Effector memory CD4-positive, alpha-beta T cell (primary cell): Measurements from ENCODE around the gene GAD2.

Experiments
- DNase-seq, 3 donors: peaks; one replicate each; pipeline ENCODE4 v3.0.0-alpha.2; 2020
- H3K27ac ChIP-seq: 2 replicates; pipeline ENCODE4 v1.7.0; 2013; ENCODE audit warnings: mild to moderate bottlenecking, low read length, moderate library complexity; ENCODE audit not compliant: insufficient read depth, poor library complexity, severe bottlenecking
- H3K27me3 ChIP-seq: replicated peaks from 2 replicates; pipeline ENCODE4 v1.7.0; 2013; ENCODE audit warnings: mild to moderate bottlenecking, low read length; ENCODE audit not compliant: insufficient read depth, control insufficient read depth, poor library complexity, severe bottlenecking
- H3K36me3 ChIP-seq: 2 replicates; pipeline ENCODE4 v1.7.0; 2013; ENCODE audit warnings: mild to moderate bottlenecking, low read length, moderate library complexity; ENCODE audit not compliant: control insufficient read depth, insufficient read depth
- H3K4me1 ChIP-seq: 2 replicates; pipeline ENCODE4 v1.7.0; 2013; ENCODE audit warnings: low read length, mild to moderate bottlenecking; ENCODE audit not compliant: control insufficient read depth, insufficient read depth, poor library complexity, severe bottlenecking
- H3K4me3 ChIP-seq: 2 replicates; pipeline ENCODE4 v1.7.0; 2013; ENCODE audit warnings: low read length, low read depth, mild to moderate bottlenecking; ENCODE audit not compliant: insufficient read depth, poor library complexity, severe bottlenecking
- H3K9me3 ChIP-seq: 2 replicates; pipeline ENCODE4 v1.7.0; 2013; ENCODE audit warnings: mild to moderate bottlenecking, low read length, moderate library complexity; ENCODE audit not compliant: control insufficient read depth

The GAD2 gene

GRCh38 chr10:26220901-26221300 is 4.3 kb downstream of the GAD2 start:
- peaks cover 21% of the 10 kb centered on the region for H3K4me1 ChIP-seq
- H3K27ac ChIP-seq: no peak overlapping the region
- H3K4me3 ChIP-seq: no peak overlapping the region
- no peaks in the 10 kb centered on the region for H3K36me3 ChIP-seq
- H3K9me3 ChIP-seq: no peaks in the 10 kb centered on the region
- no peak for DNase-seq
- H3K27me3 ChIP-seq: peaks cover 9% of the 10 kb centered on the region

DNA sequence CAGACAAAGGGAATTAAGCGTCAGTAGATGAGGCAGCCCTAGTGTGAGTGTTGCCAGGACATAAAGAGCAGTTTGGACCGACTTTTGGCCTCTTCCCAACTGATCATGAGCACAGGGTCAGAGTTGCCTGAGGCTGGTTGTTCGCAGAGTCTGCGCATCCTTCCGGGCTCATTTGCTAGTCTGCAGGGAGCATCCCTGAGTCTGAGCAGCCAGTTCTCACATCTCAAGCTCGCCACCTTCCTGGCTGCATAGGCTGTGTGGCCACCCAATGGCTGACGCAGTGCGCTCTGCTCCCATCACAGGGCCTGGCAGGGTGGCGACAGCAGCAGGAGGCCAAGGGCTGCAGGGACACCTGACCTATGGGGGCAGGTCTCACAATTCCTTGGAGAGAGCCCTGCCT is 5.0 kb downstream of the GAD2 start:
- DNase-seq: no peak
- Histone ChIP-seq H3K4me3 (no peak overlapping the region), H3K27me3 (peaks cover 9% of the 10 kb centered on the region), H3K9me3 (no peaks in the 10 kb centered on the region), H3K4me1 (peaks cover 17% of the 10 kb centered on the region), H3K27ac (no peak overlapping the region), H3K36me3 (no peaks in the 10 kb centered on the region)

DNA sequence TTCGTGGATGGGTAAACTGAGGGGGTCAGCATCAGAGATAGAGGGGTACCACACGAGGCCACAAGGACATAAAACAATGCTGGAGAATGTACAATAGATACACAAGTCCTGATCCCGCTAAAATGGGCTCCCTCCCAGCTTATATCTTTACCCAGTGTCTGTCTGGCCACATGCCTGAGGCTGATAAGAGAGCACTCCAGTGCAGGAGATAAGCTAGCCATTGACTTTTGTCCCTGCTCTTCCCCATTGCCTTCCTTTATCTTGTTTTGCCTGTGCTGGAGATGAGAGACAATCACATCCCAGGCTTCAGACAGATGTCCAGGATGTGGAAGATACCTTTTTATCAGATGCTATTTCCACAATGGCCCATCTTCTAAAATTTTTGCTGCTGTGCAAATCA is 6.0 kb downstream of the GAD2 start:
- H3K4me1 ChIP-seq: peaks cover 8% of the 10 kb centered on the region
- no peak for DNase-seq
- no peaks in the 10 kb centered on the region for H3K36me3 ChIP-seq
- no peaks in the 10 kb centered on the region for H3K9me3 ChIP-seq
- no peak overlapping the region for H3K27ac ChIP-seq
- H3K27me3 ChIP-seq: peaks cover 9% of the 10 kb centered on the region
- no peak overlapping the region for H3K4me3 ChIP-seq

GRCh38 chr10:26225322-26225721 is 8.7 kb downstream of the GAD2 start:
- Histone ChIP-seq H3K4me3 (no peak overlapping the region), H3K27me3 (no peaks in the 10 kb centered on the region), H3K9me3 (no peaks in the 10 kb centered on the region), H3K4me1 (no peaks in the 10 kb centered on the region), H3K36me3 (no peaks in the 10 kb centered on the region), H3K27ac (no peak overlapping the region)
- DNase-seq: no peak

DNA sequence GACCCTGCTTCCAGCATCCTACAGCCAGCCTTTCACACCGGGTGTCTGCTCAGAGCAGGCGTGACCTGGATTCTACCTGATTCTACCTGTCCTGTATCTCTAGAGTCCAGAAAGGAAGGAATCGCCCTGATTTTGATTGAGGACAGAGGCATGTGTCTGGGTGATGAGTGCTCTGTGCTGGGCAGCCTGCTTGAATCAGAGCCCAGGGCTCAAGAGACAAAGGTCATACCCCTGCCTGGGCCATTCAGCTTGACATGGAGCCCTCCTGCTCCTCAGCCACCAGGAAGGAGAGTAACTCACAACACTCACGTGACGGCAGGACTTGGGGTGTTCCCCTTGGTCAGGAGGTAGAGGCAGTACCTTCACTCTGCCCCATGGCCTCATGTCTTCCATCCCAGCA is 11.2 kb downstream of the GAD2 start:
- H3K4me3 ChIP-seq: no peak overlapping the region
- H3K36me3 ChIP-seq: no peaks in the 10 kb centered on the region
- no peak overlapping the region for H3K27ac ChIP-seq
- no peak for DNase-seq
- H3K4me1 ChIP-seq: no peaks in the 10 kb centered on the region
- no peaks in the 10 kb centered on the region for H3K27me3 ChIP-seq
- H3K9me3 ChIP-seq: no peaks in the 10 kb centered on the region

- H3K9me3 ChIP-seq: no peaks in the 10 kb centered on the region
- H3K27me3 ChIP-seq: no peaks in the 10 kb centered on the region
- DNase-seq: no peak
- H3K4me1 ChIP-seq: no peaks in the 10 kb centered on the region
- H3K36me3 ChIP-seq: no peaks in the 10 kb centered on the region
- H3K4me3 ChIP-seq: no peak overlapping the region
- H3K27ac ChIP-seq: no peak overlapping the region
Observed at GRCh38 chr10:26232174-26232573, 15.6 kb downstream of the GAD2 start.

DNA sequence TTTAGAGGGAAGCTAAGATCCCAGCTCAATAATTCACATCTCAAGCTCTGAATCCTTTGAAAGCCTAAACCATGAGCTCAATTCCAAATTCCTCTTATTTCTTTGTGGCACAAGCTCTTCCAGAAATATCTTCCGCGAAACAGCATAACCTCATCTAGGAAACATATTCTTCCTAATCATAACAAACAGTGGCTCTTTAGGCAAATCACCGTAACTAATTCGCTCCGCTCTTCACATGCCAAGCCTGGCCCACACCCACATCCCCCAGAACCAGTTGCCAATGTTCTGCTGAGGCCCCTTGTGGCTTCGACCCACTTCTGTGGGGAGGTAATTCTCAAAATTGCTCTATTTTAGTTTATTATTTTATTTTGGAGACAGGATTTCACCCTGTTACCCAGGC is 19.2 kb downstream of the GAD2 start:
- no peak overlapping the region for H3K27ac ChIP-seq

DNA sequence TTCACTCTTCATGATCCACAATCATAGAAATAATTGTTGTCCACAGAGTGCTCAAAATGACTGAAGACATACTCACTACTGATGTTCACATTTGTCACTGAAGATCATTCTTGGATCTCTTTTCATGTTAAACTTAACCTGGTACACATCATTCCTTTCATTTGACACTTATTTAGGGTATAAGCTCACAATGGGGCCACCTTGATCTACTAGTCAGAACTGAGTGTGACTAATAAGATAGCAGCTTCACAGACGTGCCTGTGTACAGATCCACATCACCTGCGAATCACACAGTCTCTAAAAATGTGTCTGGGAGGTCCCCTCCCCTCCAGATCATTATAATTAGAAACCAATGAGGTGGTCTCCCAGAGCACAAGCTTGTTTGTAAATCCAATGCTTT is 21.8 kb downstream of the GAD2 start:
- no peak overlapping the region for H3K27ac ChIP-seq
- no peak overlapping the region for H3K4me3 ChIP-seq
- no peaks in the 10 kb centered on the region for H3K4me1 ChIP-seq
- H3K9me3 ChIP-seq: no peaks in the 10 kb centered on the region
- no peaks in the 10 kb centered on the region for H3K27me3 ChIP-seq
- no peak for DNase-seq
- no peaks in the 10 kb centered on the region for H3K36me3 ChIP-seq

More for the DNA sequence above, 19.2 kb downstream of the GAD2 start:
- H3K36me3 ChIP-seq: no peaks in the 10 kb centered on the region
- no peak overlapping the region for H3K4me3 ChIP-seq
- H3K9me3 ChIP-seq: no peaks in the 10 kb centered on the region
- DNase-seq: no peak
- no peaks in the 10 kb centered on the region for H3K4me1 ChIP-seq
- no peaks in the 10 kb centered on the region for H3K27me3 ChIP-seq

DNA sequence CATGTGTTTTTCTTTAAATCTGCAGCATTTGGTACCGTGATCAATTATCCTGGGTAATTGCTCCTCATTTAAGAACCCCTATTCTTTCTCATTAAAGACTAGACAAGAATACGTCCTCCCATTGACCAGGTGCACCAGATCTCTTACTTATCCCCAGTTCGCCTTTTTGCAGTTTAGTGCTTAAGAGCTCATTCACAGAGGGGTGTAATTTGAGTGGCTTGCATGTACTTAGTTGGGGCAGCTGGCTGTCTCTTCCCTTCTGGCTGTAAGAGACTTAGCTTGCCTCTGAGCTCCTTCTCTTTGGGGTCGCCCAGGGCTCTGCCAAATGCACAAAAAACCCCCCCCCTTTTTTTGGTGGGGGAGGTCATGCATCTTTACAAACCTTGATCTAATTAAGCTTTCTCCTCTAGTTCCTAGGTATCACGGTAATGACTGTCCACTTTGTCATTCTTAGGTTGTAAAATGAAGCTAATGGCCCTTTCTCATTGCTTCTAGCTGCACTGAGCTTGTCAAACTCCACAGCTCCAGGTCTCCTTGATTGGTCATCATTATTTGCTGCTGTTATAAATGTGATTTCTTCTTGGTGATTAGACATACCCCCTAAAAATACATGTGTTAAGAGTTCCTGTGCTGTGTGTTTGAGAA is 26.3 kb downstream of the GAD2 start:
- Histone ChIP-seq H3K9me3 (no peaks in the 10 kb centered on the region), H3K27ac (no peak overlapping the region), H3K36me3 (no peaks in the 10 kb centered on the region), H3K4me3 (no peak overlapping the region), H3K4me1 (no peaks in the 10 kb centered on the region), H3K27me3 (no peaks in the 10 kb centered on the region)
- no peak for DNase-seq

- no peaks in the 10 kb centered on the region for H3K9me3 ChIP-seq
- no peak for DNase-seq
- no peaks in the 10 kb centered on the region for H3K4me1 ChIP-seq
- H3K36me3 ChIP-seq: no peaks in the 10 kb centered on the region
- no peak overlapping the region for H3K4me3 ChIP-seq
- no peak overlapping the region for H3K27ac ChIP-seq
- no peaks in the 10 kb centered on the region for H3K27me3 ChIP-seq
Observed at GRCh38 chr10:26243351-26243720, 26.8 kb downstream of the GAD2 start.
